Caki2 (cell line): ENCODE measurements around the gene HSPE1. TPM values are rescaled to one million over a fixed set of nuclear protein-coding genes. Genes with fewer than 3 reads are reported as not detected.
A peak's percentile ranks its signal among the peaks of the same experiment; 100 is the strongest.
"Not testable (repeated sequence)": the region's sequence is repeated elsewhere in the genome, so short reads cannot be mapped to it uniquely, and the experiment has no call there.

Source experiments
- DNase-seq: peaks from one replicate; pipeline ENCODE4 v3.0.0-alpha.2; 2015; ENCODE audit warnings: low read depth
- in situ Hi-C: cut with HindIII; loops from 2 replicates; pipeline ENCODE4 v1.10.0; 2016; ENCODE audit warnings: low sequenced_read_pairs, low pct_unique_long_range_greater_than_20kb, mixed read lengths
- total RNA-seq: library from RNA; depleted of rRNA; stranded (reverse); fragments of >200 nt; shearing (Covaris generic); gene quantifications from 2 replicates; pipeline ENCODE4 v1.2.3, GENCODE V29; 2014; ENCODE audit warnings: low replicate concordance; rRNA removed

HSPE1 gene
- 174 and 209 TPM in 2 replicates for total RNA-seq

DNA sequence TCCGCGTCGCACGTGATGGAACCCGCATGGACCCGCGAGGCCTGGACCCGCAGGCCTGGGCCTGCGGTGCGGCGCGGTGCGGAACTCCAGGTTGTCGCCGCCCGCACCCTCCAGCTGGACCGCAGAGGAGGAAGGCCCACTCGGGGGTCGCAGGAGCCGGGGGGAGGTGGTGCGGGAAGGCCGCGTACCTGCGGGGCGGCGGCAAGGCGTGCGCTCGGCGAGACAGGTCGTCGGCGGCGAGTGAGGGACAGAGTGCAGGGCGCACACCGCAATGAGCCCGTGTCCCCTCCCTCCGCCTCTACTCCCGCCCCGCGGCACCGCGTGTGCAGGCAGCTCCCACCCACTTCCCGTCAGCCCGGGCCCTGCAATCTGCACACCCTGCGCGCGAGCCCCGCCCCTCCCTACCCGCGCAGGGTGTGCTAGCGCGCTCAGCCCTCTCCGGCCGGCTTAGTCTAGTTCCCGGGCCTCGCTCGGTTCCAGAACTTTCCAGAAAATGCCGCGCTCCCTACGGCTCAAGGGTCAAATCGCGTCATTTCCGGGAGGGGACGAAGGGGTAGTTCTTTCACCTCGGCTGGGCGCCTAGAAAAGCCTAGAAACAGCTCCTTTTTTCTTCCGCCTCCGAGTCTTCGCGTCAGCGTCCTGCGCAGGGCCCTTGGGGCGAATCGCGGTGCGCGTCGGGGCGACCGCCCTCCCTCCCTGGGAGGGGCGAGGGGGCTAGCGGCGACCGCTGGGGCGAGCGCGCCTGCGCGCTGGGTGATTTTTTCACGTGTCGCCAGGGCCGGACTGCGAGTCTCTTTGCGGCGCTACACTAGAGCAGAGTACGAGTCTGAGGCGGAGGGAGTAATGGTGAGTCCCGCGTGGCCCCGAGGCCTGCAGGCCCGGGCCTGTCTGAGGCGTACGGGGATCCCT, at the start of gene HSPE1, which contains the start of gene HSPD1:
Gene HSPE1 (plus strand): TSS at position 786 of the 909 bp plus-strand sequence. CDS start 58 bp downstream, at position 844.
Gene HSPD1 (minus strand): TSS at position 247 of the 909 bp plus-strand sequence. CDS start 992 bp downstream, outside the sequence.
- peak; percentile 100 for DNase-seq
- in situ Hi-C loops = no loop called here

DNA sequence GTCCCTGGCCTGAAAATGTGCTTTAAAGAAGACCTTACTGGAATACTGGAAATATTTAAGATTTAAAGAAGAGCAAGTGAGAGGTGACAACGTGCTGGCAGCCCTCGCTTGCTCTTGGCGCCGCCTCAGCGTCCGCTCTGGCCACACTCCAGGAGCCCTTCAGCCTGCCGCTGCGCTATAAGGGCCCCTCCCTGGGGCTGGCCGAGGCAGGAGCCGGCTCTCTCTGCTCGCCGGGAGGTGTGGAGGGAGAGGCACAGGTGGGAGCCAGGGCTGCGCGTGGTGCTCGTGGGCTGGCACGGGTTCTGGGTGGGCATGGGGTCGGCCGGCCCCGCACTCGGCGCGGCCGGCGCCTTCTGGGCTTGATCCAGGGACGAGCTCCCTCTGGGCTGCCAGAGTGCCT, 49.7 kb upstream of the HSPE1 start:
- in situ Hi-C loops = no loop called here
- DNase-seq = no peak

- DNase-seq, in situ Hi-C loops: not testable (repeated sequence)
Observed at GRCh38 chr2:197450935-197451358, 49.2 kb upstream of the HSPE1 start.

DNA sequence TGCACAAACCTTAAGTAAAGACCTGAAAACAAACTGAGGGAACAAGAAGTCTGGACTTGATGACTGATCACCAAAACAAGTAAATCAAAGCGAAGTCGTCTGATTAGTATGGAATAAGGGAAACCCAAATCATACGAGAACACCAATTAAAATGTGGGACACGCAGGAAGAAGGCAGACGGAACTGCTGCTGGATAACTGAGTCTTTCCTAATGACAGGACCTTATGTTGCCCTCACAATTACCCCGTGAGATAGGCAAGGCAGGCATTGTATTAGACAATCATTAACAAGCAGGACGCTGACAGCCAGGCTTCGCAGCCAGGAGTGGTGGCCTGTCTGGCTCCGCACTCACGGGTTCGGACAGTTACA, 47.4 kb upstream of the HSPE1 start:
- in situ Hi-C loops = no loop called here
- DNase-seq = no peak

- in situ Hi-C loops = no loop called here
- DNase-seq = peak; percentile 100
Observed at GRCh38 chr2:197453123-197453913, 46.9 kb upstream of the HSPE1 start, which contains the start of gene COQ10B. COQ10B (plus strand) TSS chr2:197453552; CDS start chr2:197453561, 9 bp downstream.

- DNase-seq = no peak
- in situ Hi-C loops = no loop called here
Observed at GRCh38 chr2:197453914-197454398, 46.2 kb upstream of the HSPE1 start.

- DNase-seq = no peak
Observed at GRCh38 chr2:197454923-197455322, 45.3 kb upstream of the HSPE1 start.

GRCh38 chr2:197455428-197455827, 44.8 kb upstream of the HSPE1 start:
- DNase-seq = no peak
- in situ Hi-C loops = no loop called here

More at GRCh38 chr2:197454923-197455322, 45.3 kb upstream of the HSPE1 start:
- in situ Hi-C loops = no loop called here

- in situ Hi-C loops = no loop called here
- DNase-seq = no peak
Observed at GRCh38 chr2:197460649-197461048, 39.5 kb upstream of the HSPE1 start.

GRCh38 chr2:197461057-197461456, 39.1 kb upstream of the HSPE1 start:
- peak; percentile 72 for DNase-seq
- in situ Hi-C loops = no loop called here

- no peak for DNase-seq
- in situ Hi-C loops = no loop called here
Observed at GRCh38 chr2:197464175-197464574, 36.0 kb upstream of the HSPE1 start.

DNA sequence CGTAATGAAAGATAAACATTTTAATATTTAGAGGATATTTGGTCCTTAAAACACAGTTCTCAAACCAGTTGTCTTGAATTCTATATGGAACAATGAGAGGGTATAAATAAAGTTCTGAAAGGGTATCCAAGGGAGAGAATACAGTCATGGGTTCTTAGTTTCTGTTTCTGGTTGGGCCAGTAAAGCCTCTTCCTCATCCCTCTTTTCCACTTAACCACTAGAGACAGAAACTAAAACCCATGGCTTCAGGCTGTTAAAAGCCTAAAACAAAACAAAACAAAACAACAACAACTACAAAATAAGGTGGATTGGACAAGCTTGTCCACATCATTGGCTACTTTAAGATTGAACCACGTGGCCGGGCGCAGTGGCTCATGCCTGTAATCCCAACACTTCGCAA, 28.0 kb upstream of the HSPE1 start:
- in situ Hi-C loops = no loop called here
- DNase-seq = no peak

DNA sequence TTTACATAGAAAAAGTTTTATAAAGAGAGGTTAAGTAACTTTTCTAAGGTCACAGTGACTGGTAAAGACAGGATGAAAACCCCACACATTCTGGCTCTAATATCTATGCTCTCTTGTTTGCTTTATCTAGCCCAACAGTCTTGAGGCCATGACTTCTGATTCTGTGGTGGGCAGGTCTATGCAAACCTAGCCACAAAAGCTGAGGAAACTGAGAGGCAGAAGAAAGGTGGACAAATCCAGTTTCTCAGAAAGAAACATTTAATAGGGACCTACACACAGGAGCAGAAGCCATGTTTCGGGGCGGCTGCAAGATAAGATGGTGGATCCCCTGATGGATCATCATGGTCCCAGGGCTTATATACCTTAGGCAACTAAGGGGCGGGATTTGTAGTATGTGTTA, 22.4 kb upstream of the HSPE1 start:
- in situ Hi-C loops = no loop called here
- no peak for DNase-seq

- in situ Hi-C loops = no loop called here
Observed at GRCh38 chr2:197480165-197481036, 19.8 kb upstream of the HSPE1 start.

DNA sequence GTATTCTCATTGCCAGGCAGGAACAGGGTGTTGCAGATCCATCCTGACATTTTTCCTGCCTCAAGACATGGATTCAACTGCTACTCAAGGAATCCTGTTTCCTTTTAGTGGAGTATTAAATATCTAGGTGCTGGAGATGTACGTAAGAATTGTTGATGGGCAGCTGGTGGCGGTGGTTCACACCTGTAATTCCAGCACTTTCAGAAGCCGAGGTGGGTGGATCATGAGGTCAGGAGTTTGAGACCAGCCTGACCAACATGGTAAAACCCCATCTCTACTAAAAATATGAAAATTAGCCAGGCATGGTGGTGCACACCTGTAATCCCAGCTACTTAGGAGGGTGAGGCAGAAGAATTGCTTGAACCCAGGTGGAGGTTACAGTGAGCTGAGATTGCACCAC, 15.9 kb upstream of the HSPE1 start:
- in situ Hi-C loops, DNase-seq: not testable (repeated sequence)

More at GRCh38 chr2:197480165-197481036, 19.8 kb upstream of the HSPE1 start:
- DNase-seq = no peak

DNA sequence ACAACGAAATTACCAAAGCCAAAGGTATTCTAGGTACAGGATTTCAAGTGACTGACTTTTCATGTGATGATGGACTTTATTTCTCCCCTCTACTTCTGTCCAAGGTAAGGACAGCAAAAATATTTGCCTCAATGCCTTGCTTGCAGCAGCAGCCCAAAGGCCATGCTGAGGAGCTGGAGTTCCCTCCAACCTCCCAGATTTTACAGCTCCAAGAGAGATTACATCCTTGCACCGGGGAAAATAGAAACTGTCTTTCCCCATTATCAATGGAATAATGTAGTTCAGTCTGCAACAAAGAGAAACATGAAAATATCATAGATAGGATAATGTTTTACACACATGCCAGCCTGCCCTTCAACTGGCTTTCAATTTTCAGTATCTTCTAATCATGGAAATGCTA, 14.0 kb upstream of the HSPE1 start:
- in situ Hi-C loops = no loop called here
- DNase-seq = no peak

GRCh38 chr2:197487385-197487784, 12.8 kb upstream of the HSPE1 start:
- DNase-seq = no peak
- in situ Hi-C loops = no loop called here
